HCEC 1CT (cell line): Measurements from ENCODE around the gene SEL1L3.
A peak's percentile ranks its signal among the peaks of the same experiment; 100 is the strongest.
"Not testable (repeated sequence)": the region's sequence is repeated elsewhere in the genome, so short reads cannot be mapped to it uniquely, and the experiment has no call there.

Experiments used
- DNase-seq: peaks from one replicate; pipeline ENCODE4 v3.0.0-alpha.2; 2017

Gene SEL1L3

DNA sequence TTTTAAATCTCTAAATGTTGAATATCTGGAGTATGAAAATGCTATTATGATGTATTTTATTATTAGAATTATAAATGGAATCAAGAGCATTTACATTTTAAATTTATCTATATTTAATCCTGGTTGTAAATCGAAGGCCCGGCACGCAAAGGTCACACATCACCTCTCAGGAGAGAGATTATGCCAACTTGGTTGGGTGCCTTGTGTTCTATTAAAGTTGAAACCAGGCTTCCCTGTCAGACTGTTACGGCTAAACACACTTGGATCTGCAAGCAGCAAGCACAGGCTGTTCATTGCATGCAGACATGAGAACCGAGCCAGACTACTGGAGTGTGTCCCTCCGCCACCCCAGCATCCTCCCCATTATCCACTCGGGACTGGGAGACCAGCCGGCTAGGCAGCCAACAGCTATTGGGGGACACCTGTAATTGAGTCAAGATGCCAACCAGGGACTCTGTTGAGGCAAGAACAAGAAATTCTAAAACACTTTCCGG, 16.4 kb upstream of the SEL1L3 start:
- DNase-seq = no peak

DNA sequence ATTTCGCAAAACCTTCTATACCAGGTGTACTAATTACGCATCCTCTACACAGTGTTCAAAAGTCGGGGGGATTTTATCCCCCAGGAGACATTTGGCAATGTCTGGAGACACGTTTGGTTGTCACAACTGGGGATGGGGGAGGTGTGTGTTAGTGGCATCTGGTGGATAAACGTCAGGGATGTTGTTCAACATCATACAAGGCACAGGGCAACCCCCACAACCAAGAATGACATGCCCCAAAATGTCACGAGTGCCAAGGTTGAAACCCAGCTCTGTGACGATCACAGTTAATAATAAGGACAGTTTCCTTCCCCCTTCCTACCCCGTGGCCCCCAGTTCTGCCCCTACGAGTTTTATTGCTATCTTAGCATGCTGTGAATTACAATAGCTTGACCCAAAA, 15.9 kb upstream of the SEL1L3 start:
- DNase-seq = no peak

DNA sequence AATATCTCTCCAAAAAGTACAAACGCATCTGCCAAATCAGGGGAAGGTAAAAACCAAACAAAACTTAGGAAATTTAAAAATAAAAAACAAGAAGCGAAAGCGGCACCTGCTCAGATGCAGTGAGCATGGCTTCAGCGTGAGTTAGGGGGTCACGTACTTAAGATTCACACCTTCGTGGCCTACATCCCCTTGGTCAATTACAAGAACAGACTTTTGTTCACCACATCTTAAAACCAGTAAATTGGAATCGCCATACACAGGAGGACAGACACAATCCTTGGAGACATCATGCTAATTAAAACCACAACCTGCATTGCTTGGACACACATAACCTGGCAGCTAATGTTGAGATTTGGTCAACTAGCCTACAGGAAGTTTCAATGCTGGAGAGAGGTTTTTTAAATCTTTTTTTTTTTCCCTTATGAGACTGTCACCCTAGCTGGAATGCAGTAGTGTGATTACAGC, 12.5 kb upstream of the SEL1L3 start:
- no peak for DNase-seq

DNA sequence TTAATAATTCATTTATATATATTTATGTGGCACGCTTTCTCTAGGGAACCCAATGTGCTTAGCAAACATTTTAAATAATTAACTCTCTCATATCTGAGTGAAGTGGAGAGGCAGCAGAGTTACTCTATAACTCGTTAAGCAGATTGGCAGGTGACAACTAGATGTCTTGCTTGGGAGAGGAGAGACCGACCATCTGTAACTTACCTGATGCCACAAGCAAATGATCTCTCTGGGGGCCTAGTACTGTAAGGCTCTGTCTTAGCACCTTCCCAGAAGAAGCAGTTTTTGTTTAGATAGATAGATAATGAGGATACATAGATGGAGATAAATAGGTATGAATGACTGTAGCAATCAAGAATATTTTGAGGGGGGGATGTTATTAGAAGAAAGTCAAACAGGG, 11.9 kb upstream of the SEL1L3 start:
- DNase-seq = no peak

DNA sequence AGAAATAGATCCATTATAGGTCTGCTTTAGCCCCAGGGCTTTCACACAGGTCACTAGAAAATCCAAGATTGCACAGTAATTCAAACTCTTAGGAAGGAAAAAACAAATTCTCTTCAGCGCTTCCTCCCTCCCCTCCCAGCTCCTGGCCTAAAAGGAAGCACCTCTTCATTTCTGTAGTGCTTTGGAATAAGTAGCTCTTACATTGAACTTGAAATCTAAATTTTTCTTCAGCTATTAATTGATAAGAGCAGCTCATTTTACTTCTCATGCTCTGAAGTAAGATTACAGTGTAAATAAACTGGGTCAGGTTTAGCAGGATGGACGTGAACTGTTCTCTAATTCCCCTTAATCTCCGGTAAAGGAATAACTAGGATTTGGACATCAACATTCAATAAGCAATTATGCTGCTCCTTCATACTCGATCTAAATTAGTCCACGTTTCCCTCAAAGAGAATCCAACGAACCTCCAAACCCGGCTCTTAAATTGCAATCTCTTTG, 10.9 kb upstream of the SEL1L3 start:
- DNase-seq = no peak

DNA sequence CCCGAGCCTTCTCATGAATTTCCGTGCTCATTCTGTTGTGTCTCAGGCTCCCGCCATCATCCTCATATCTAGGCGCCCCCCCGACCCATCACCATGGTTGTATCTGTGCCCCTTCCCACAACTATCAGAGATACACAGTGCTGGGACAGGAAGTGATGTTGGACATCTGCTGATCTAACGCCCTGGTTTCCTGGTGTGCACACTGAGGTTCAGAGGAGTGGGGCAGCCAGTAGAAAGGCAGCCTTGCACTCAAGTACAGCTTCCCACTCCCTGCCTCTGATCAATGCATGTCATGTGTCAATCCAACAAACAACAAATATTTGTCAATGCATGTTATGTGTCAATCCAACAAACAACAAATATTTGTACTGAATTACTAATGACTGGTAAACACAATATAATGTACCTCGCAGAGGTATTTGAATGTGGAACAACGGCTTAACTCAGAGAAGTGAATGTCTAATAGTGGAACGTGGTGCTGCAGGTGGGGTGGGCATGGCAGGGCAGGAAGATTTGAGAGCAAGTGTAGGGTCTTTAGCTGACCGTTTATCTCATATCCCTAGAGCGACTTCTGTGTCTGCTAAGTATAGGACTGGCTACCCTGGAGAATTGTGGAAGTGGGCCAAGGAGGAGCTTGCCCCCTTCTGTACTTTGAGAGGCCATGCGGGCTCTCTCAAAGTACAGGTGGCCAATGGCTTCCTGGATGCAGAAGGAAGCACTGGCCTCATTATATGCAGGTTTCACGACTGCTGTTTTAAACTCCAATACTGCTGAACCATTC, 10.3 kb upstream of the SEL1L3 start:
- DNase-seq = no peak

DNA sequence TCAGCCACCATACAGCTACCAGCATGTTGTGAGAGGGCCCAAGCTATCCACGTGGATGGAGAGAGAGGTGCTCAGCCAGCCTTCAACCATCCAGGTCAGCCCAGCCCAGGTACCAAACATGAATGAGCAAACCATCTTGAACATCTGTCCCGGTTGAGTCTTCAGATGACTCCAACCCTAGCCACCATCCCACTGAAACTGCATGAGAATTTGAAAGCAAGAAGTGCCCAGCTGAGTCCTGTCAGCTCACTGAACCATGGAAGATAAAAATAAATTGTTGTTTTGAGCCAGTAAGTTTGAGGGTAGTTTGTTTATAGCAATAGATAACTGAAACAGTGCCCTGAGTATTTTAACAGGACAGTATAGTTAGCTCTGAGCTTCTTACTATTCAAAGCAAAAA, 7.3 kb upstream of the SEL1L3 start:
- DNase-seq = no peak

DNA sequence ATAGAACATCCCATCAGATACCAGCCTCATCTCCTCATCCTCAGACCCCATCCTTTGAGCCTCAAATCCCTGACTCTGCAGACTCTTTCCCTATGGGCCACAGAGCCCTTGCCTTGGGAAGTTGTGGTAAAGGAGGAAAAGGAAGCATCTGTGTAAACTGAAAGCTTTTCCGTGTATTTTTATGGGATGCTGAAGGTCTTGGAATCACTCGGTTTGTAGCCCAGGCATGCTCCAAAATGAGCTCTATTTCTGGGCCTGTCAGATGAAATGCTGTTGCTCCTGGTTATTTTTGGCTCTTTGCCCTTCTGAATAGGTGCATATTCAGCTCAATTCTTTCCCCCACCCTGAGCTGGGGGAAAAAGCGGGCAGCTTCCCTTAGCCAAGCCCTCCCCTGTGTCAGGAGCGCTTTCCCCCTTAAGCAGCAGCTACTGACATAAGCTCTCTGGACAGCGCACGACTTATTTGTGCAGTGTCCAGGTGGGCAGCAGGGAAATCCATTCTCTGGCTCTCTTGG, 5.0 kb upstream of the SEL1L3 start:
- DNase-seq = no peak

DNA sequence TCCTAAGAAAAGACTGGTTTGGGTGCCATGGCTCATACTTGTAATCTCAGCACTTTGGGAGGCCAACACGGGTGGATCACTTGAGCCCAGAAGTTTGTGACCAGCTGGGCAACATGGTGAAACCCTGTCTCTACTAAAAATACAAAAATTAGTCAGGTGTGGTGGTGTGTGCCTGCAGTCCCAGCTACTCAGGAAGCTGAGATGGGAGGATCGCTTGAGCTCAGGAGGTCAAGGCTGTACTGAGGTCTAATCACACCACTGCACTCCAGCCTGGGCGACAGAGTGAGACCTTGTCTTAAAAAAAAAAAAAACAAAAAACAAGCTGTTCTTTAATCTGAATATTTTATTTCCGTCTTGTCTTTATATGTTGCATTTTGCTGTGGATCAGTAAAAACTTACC, 3.6 kb upstream of the SEL1L3 start:
- DNase-seq = not testable (repeated sequence)

DNA sequence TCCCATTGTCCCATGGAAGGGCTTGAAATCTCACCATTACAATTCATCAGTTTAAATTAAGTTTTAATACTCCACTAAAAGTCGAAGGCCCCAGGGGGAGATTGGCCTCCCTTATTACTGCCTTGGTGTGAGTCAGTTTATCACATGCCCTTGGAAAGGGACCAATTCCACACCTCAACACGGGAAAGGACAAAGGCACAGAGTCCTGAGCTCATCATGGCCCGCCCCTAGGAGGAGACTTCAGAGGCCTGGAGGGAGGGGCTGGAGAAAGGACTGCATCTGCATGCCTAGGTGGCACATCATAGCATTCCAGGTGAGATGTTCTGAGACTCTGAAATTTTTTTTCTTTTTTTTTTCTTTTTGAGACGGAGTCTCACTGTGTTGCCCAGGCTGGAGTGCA, 2.8 kb upstream of the SEL1L3 start:
- DNase-seq = no peak

DNA sequence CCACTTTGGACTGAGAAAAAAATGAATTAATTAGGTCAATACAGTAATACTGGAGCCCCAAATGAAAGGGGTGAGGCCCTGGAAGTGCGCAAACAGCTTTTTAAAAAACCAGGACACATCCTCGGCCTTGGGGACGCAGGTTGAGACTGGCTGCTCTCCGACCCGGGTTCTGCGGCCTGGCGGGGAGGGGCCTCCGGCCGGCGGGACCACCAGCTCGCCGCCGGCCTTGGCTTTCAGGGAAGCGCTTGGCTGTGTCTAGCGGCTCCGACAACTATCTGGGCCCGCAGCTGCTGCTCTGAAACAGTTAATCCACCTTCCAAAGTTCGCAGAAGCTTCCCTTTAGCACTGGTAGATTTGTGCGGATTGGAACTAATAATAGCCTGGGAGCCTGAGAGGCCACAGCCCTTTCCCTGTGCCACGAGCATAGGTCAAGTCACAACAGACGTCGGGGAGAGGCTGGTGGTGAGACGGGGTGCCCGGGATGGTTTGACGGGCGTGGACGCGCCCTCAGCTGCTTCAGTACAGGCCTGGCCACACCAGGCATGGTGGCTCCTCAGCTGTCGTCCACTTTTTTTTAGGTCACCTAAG, 1.1 kb upstream of the SEL1L3 start:
- DNase-seq = no peak

DNA sequence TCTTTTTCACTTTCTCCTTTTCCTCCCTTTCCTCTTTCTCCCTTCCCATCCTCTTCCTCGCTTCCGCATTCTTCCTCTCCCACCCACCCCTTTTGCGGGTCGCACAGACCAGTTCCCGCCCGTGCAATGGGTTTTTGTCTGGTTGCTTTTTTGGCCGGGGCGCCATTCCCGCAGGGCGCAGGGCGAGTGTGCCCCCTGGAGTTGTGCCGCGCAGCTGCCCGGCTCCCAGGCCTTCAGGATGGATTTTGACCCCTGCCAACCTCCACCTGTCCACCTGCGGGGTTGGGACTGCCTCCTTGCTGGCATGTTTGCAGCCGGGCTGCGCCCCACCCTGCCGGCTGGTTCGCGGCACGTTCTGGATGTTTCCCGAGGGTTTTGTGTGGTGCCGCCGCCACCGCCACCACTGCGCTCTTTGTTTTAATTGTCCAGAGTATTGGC, 578 bp upstream of the SEL1L3 start:
- DNase-seq = no peak

DNA sequence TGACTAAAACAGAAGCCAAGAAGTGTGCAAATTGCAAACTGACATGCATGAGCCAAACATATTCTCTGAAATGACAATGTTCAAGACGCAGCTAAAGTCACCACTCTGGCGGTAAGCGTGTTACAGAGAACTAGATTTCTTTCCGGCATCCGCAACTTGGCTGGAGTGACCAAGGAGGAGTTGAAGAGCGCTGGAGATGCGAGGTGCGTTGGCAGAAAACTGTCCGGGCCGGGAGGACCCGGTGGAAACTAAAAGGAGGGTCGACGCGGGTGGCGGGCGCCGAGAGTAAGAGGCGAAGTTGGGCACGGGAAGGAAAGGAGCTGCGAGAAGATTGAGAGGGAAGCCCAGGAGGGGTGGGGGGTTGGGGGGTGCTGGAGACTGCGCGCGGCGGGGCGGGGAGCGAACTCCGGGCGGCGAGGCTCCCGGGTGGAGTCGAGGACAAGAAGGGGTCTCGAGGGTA, 807 bp downstream of the SEL1L3 start:
- DNase-seq = peak; percentile 13

DNA sequence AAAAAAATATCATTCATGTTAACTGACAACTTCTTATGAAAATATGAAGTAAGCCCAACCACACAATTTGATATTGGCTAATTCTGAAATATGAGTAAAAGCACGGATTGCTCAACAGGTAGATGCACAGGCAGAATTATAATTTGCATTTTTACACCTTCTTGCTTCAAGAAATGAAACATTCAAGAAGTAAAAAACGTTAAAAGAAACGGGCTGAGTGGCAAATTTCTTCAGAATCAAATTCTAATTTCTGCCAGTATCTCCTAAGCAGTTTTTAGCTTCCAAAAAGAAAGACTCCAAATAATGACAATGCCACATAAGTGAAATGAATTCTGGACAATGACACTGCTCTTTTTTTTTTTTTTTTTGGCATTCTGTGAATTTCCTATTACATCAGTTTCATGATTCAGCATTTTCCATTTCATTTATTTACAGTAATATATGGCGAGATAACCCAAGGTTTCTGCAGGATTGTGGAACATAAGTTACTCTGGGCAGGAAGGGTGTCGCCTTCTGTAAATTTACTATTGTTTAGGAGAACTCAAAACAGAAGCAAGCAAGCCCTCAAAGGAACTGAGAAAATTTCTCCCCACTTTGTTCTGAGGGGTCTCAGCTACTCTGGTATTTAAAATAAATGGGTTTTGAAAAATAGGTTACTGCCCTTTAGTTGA, 1.4 kb downstream of the SEL1L3 start:
- peak; percentile 15 for DNase-seq

DNA sequence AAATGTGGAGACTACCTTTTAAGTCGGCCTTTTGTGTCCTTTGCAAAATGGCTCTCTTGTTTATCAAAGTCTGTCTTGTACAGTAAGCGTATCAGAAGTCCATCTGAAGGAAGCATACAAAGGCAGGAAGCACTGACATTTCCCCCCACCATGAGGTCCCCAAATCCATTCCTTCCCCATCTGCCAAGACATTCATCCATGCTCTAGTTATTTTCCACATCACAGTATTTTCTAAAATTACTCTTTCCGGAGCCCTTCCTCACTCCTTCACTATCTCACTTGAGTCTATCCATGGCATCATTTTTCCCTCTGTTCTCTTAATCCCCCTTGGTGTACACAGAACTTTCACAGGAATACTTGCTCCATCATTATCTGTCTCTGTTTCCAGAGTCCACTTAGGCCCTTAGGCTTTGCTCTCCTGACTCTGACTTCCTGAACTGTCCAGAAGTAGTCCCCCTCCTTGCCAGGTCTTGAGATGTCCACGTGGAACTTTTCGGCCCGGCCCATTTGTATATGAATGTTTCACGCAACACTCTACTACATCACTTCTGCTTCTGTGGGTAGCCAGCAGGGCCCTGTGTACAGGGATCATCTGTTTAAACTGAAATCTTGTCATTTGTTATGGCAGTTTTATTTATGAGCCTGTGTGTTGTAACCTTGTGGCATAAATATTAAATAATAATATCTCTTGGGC, 2.1 kb downstream of the SEL1L3 start:
- DNase-seq = no peak

DNA sequence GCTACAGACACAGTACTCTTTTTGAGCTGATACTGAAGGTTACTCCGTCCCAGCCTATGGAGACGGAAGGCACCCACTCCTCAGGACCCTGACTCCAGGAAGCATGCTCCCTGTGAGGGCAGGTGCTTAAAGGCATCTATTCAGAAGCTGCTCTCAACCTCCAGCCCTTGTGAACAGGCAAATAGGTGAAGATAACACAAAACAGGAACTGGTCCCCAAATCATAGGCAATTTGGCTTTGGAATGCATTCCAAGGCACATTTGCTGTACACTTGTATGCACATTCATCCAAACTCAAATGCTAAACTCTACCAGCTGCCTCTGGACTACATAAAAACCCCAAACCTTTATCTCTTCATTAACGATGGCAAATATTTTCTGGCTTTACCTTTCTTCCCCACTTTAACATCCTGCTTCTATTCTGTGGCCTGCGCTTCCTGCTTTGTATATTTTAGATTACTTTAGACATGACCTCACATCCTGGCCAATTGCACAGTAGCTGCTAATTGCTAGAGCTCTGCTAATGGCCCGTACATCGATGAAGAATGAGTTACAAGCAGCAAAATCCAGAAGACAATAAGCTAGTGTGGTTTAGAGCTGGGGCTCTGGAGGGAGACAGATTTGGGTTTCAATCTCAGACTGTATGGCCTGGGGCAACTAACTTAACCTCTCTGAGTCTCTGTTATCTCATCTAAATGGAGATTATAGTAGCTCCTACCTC, 3.2 kb downstream of the SEL1L3 start:
- no peak for DNase-seq

DNA sequence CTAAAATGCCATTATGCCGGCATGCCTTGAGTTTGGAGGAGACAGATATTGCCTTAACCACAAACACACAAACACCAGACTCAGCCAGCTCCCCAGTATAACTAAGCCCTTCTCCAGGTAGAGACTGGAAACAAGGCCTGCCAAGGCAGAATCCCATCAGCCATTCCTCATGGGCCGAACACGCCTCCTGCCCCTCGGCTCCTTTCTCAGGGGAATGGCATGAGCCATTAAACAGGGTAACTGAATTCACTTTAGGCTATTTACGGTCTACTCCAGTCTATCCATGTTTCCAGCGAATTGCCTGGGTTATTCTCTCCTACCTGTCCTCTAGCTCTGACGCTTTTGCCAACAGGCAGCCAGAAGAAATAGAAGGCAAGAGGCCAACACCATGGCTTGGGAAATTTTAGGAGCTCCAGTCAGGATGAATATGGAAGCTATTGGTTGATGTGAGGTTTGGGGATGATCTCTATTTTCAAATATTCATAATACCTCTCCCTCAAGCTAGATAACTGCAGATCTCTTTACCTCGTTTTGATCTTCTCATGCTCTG, 4.9 kb downstream of the SEL1L3 start:
- no peak for DNase-seq

DNA sequence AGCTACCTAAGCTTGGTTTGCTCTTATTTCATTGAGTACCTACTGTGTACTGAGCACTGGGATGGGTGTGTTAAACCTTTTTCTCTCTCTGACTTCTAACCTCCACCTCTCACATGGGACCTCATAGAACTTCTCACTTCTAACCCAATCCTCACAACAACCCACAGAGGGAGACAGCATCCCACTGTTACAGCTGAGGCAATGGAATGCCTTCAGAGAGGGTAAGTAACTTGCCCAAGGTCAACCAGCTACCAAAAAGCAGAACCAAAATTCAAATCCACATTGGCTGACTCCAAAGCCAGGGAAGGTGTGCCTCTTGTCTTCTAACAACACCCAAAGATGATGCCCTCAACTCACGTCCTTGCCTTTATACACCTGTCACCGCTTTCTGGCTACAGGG, 5.4 kb downstream of the SEL1L3 start:
- DNase-seq = peak; percentile 9

DNA sequence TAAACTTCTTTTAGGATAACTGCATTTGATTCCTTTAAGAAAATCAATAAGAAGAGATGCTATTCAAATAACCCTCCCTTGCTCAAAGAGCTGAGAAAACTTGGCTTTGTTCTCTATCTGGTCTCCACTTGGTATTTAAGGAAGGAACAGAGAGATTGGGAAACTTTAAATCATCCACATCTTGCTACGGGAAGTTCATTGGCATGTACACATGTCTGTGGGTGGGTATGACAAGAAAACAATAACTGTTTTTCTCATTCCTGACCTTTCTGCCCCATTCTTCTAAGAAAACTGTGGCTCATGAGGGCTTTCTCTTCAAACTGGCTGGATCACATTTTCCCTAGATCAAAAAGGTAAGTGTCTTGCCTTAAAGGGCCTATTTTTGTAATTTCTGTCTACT, 6.0 kb downstream of the SEL1L3 start:
- DNase-seq = no peak

DNA sequence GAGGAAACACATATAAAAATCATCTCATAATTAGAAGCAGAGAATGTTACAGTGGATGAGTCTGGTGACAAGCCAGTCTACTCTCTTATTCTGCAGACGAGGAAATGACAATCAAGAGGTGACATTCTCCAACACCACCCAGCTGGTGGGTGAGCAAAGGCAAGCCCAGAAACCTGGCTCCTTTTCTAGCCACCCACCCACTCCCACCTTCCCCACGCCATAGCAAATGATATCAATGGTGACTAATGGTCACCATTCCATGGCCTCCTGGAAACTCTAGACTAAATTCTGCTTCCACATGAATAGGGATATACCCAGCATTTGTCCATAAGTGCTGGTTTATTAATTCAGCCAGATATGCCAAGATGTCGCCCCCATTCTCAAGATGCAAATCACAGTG, 10.7 kb downstream of the SEL1L3 start:
- no peak for DNase-seq

DNA sequence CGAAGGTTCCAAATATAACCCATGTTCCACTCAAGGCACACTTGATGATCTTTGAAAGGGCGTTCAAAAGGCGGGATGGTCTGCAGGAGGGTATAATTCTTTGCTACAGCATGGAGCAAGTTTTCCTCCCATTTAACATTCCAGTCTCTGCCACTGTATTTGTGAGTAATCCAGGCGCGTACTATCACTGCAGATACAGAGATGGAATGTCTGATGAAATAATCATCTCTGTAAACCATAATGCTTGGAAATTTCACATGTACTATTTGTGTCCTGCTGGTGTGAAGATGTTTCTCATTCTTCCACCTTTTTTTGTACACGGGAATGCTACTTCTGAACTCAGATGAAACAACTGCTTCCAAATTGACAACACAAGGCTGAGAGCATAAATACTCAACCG, 15.5 kb downstream of the SEL1L3 start:
- DNase-seq = no peak
